H1 (cell line): ENCODE measurements around the gene ALG9. TPM values are rescaled to one million over a fixed set of nuclear protein-coding genes. Genes with fewer than 3 reads are reported as not detected.

Source experiments
- CHD1 ChIP-seq: IDR thresholded peaks from 2 replicates; pipeline ENCODE4 v1.6.1; 2012; ENCODE audit warnings: low read depth, low read length, improper control_type of control experiment
- CTCF ChIP-seq, 3 experiments: IDR thresholded peaks; 1 replicate in 2 of 3; 2 replicates in 1 of 3; pipeline versions ENCODE4 v1.5.1 to v1.6.1; 2011; ENCODE audit warnings: low read length in 3 of 3, mild to moderate bottlenecking in 3 of 3, inconsistent platforms in 2 of 3, low read depth in 1 of 3, moderate library complexity in 1 of 3; ENCODE audit not compliant: insufficient read depth in 1 of 3; ENCODE audit errors: control extremely low read depth in 1 of 3
- RNF2 ChIP-seq: fragments of 200-900, 300-1000 bp; sonication (generic); IDR thresholded peaks from 2 replicates; pipeline ENCODE4 v1.7.1; 2016; ENCODE audit warnings: borderline replicate concordance, low read depth, mild to moderate bottlenecking, antibody characterized with exemption, low read length; ENCODE audit not compliant: poor library complexity, severe bottlenecking; ENCODE audit errors: missing control alignments
- polyA plus RNA-seq, 7 experiments: library from polyadenylated mRNA; depleted of rRNA in 3 of 7; stranded (reverse) in 5 of 7; unstranded in 2 of 7; fragments of >200 nt in 5 of 7; fragments of 200-250 nt in 2 of 7; gene quantifications; 1 replicate in 5 of 7; 2 replicates in 1 of 7; 4 replicates in 1 of 7; pipeline versions ENCODE4 v1.2.1 to v1.2.3, GENCODE V29; 2011 to 2013; ENCODE audit warnings: missing spikeins in 2 of 7, mixed read lengths in 2 of 7
- total RNA-seq: library from RNA; stranded (reverse); fragmentation: NEBNext Ultra II Directional; extraction: Animal tissue kit (Norgen Biotek cat#: 25700); gene quantifications from 2 replicates; pipeline ENCODE4 v1.2.1, GENCODE V29; 2021
- TF ChIP-seq, protein P1 (sequence below): IDR thresholded peaks from 2 replicates; pipeline ENCODE4 v1.6.1; 2012; ENCODE audit warnings: inconsistent platforms

The ALG9 gene
- total and polyA plus RNA-seq, 2 of the 8 experiments (the other 6 are each of a cell fraction or from before 2014, with no cell fraction given), result 23.5 to 24.5 TPM

- TF ChIP-seq CTCF (IDR thresholded peaks at IDR 0.05; ENCODE audit: control extremely low read depth in 1 of 3, insufficient read depth in 1 of 3, low read depth in 1 of 3, low read length in 3 of 3) (no peak), RNF2 (no peak), CHD1 (no peak)
- TF ChIP-seq, protein P1, sequence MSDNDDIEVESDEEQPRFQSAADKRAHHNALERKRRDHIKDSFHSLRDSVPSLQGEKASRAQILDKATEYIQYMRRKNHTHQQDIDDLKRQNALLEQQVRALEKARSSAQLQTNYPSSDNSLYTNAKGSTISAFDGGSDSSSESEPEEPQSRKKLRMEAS, result no peak
Measured at GRCh38 chr11:111913031-111913861, 41.9 kb upstream of the ALG9 start (continued).
